ENCODE measurements around the gene TMEM232. TPM values are rescaled to one million over a fixed set of nuclear protein-coding genes. Genes with fewer than 3 reads are reported as not detected.

TMEM232 gene
- total RNA-seq, 1 experiment from 2014 or later = 1.6 TPM

DNA sequence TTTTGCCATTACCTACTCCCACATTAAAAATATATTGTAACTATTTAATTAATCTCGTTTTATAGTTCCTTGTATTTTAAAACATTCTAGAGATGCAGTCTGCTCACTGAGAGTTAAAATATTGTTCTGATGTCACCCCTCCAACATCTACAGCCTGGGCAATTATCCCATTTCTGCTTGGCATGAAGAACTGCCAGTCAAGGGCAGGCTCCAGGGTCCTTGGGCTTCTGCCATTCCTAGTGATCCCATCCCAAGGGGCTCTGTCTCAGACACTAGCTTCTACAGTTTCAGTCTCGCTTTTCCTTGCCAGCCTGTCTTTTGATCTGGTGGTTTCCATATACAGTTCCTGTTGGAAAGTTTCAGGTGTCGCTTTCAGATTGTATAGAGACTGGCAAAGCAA, 287.2 kb downstream of the TMEM232 start:
- H3K4me1 Mint-ChIP-seq = no peaks in the 10 kb centered on the region
- no peak overlapping the region for H2BK15ac ChIP-seq (ENCODE audit: low read depth, low read length)
- no peaks in the 10 kb centered on the region for H3K36me3 Mint-ChIP-seq (ENCODE audit: insufficient read depth in 1 of 3, low read depth in 3 of 3)
- no peak overlapping the region for H4K8ac ChIP-seq (replicated peaks; ENCODE audit: insufficient read length, low read depth, low read length)
- no peak for DNase-seq
- H3K27ac ChIP-seq (ENCODE audit: insufficient read length, low read depth, low read length) = no peak overlapping the region
- no CpG with 5 or more reads among the region's 3 CpGs for WGBS (ENCODE audit: extremely low coverage, insufficient read length, low lambda C conversion rate)
- no peaks in the 10 kb centered on the region for H3K79me2 ChIP-seq (ENCODE audit: insufficient read depth, low read length)
- no peaks in the 10 kb centered on the region for H4K20me1 ChIP-seq (ENCODE audit: control insufficient read depth, insufficient read depth, insufficient read length)
- no peak overlapping the region; a peak in 1 of 7 replicates for H3K27ac Mint-ChIP-seq
- H3K9ac ChIP-seq (ENCODE audit: extremely low read depth, insufficient read length, low read length) = no peak overlapping the region
- no peaks in the 10 kb centered on the region; a peak in 1 of 5 replicates for H3K9me3 Mint-ChIP-seq
- no peaks in the 10 kb centered on the region for H3K9me3 ChIP-seq (ENCODE audit: control insufficient read depth, low read depth, low read length)
- no peak overlapping the region for H2BK12ac ChIP-seq (ENCODE audit: insufficient read length, low read depth, low read length)
- H3T11ph ChIP-seq (ENCODE audit: low read length) = no peak overlapping the region
- no peak overlapping the region for H2BK120ac ChIP-seq (ENCODE audit: low read depth, low read length, poor library complexity, severe bottlenecking)
- no peak overlapping the region for H3K14ac ChIP-seq (ENCODE audit: insufficient read depth, low read length)
- no peak overlapping the region for H3K23ac ChIP-seq (ENCODE audit: insufficient read length, low read depth, low read length)
- H3K27me3 Mint-ChIP-seq (ENCODE audit: low read depth) = no peaks in the 10 kb centered on the region; the same call in 1 of the 2 replicates
- no peaks in the 10 kb centered on the region; the same call in 1 of the 2 replicates for H3K4me1 ChIP-seq (ENCODE audit: insufficient read depth, low read length)
- no peak overlapping the region for H2BK5ac ChIP-seq (ENCODE audit: insufficient read length, low read length)
- H3K79me1 ChIP-seq (ENCODE audit: insufficient read depth, low read depth, low read length, poor library complexity, severe bottlenecking) = no peaks in the 10 kb centered on the region
- no peak overlapping the region for H3K4ac ChIP-seq (ENCODE audit: low read depth, low read length)
- no peak overlapping the region for H4K91ac ChIP-seq (ENCODE audit: insufficient read length, low read depth, low read length)
- no peaks in the 10 kb centered on the region for H3K23me2 ChIP-seq (ENCODE audit: insufficient read length, low read depth, low read length, poor library complexity, severe bottlenecking)
- H3K4me2 ChIP-seq (ENCODE audit: insufficient read depth, insufficient read length, low read length) = no peak overlapping the region
- H3K4me3 Mint-ChIP-seq = no peak overlapping the region
- TF ChIP-seq, protein P1, sequence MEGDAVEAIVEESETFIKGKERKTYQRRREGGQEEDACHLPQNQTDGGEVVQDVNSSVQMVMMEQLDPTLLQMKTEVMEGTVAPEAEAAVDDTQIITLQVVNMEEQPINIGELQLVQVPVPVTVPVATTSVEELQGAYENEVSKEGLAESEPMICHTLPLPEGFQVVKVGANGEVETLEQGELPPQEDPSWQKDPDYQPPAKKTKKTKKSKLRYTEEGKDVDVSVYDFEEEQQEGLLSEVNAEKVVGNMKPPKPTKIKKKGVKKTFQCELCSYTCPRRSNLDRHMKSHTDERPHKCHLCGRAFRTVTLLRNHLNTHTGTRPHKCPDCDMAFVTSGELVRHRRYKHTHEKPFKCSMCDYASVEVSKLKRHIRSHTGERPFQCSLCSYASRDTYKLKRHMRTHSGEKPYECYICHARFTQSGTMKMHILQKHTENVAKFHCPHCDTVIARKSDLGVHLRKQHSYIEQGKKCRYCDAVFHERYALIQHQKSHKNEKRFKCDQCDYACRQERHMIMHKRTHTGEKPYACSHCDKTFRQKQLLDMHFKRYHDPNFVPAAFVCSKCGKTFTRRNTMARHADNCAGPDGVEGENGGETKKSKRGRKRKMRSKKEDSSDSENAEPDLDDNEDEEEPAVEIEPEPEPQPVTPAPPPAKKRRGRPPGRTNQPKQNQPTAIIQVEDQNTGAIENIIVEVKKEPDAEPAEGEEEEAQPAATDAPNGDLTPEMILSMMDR (conservative IDR thresholded peaks at IDR 0.05) = no peak
- no peak overlapping the region for H2BK20ac ChIP-seq (ENCODE audit: low read depth, low read length, poor library complexity, severe bottlenecking)
- no peak overlapping the region for H3K18ac ChIP-seq (ENCODE audit: insufficient read length, low read depth, low read length)
- no peaks in the 10 kb centered on the region for H3K27me3 ChIP-seq (ENCODE audit: insufficient read depth, low read length)
- no peak overlapping the region for H3K56ac ChIP-seq (ENCODE audit: insufficient read length, low read depth, low read length)
- H2AK5ac ChIP-seq (ENCODE audit: insufficient read length, low read length) = no peak overlapping the region
- no peak overlapping the region for H4K5ac ChIP-seq (ENCODE audit: insufficient read length, low read depth, low read length)
- no peak overlapping the region for H2AFZ ChIP-seq (ENCODE audit: low read length)

Data from H9 (cell line).